GM12873 (cell line): ENCODE data around the gene SAMD4B.

Experiments
- TF ChIP-seq, protein P1 (sequence below): IDR thresholded peaks from 2 replicates; pipeline ENCODE4 v1.5.1; 2012; ENCODE audit warnings: low read depth, mild to moderate bottlenecking, moderate library complexity, low read length, control low read depth; ENCODE audit not compliant: insufficient read depth; ENCODE audit errors: missing control alignments

SAMD4B gene

DNA sequence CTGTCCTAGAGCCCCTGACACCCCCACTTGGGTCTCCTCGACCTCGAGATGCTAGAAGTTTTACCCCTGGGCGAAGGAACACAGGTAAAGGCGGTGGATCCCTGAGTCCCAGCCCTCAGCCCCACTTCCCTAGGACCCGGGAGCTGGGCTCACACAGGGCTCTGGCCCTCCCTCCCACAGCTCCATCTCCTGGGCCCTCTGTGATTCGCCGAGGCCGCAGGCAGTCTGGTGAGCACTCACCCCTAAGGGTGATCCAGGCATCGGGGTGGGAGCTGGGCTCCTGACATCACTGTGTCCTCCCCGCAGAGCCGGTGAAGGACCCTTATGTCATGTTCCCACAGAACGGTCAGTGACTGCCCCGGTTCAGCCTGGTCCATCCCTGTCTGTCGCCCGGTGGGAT lies 78.5 kb downstream of the SAMD4B start:
- TF ChIP-seq, protein P1, sequence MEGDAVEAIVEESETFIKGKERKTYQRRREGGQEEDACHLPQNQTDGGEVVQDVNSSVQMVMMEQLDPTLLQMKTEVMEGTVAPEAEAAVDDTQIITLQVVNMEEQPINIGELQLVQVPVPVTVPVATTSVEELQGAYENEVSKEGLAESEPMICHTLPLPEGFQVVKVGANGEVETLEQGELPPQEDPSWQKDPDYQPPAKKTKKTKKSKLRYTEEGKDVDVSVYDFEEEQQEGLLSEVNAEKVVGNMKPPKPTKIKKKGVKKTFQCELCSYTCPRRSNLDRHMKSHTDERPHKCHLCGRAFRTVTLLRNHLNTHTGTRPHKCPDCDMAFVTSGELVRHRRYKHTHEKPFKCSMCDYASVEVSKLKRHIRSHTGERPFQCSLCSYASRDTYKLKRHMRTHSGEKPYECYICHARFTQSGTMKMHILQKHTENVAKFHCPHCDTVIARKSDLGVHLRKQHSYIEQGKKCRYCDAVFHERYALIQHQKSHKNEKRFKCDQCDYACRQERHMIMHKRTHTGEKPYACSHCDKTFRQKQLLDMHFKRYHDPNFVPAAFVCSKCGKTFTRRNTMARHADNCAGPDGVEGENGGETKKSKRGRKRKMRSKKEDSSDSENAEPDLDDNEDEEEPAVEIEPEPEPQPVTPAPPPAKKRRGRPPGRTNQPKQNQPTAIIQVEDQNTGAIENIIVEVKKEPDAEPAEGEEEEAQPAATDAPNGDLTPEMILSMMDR, result no peak

DNA sequence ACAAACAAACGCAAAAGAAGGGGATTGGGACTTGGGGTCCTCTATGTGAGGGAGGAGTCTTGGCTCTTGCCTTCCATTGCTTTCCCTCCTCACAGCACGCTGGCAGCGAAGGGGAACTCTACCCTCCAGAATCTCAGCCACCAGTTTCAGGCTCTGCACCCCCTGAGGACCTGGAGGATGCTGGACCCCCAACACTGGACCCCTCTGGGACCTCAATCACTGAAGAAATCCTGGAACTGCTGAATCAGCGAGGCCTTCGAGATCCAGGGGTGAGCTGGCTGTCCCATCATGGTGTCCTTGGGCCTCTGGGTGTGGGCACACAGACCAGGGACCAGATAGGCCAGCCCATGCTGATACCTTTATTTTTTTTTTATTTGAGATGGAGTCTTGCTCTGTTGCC lies 79.8 kb downstream of the SAMD4B start:
- TF ChIP-seq, protein P1, result no peak

DNA sequence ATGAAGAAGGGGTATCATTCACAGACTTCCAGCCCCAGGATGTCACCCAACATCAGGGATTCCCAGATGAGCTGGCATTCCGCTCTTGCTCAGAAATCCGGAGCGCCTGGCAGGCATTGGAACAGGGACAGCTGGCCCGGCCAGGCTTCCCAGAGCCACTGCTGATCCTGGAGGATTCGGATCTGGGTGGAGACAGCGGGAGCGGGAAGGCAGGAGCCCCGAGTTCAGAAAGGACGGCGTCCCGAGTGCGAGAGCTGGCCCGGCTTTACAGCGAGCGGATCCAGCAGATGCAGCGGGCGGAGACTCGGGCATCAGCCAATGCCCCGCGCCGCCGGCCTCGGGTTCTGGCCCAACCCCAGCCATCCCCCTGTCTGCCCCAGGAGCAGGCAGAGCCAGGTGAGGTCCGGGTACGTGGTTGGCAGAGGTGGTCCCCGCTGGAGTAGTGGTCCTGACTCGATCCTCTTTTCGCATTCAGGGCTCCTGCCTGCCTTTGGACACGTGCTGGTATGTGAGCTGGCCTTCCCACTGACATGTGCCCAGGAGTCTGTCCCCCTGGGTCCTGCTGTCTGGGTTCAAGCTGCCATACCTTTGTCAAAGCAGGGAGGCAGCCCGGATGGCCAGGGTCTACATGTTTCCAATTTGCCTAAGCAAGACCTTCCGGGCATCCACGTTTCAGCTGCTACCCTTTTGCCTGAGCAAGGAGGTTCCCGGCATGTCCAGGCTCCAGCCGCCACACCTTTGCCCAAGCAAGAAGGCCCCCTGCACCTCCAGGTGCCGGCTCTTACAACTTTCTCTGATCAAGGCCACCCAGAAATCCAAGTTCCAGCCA lies 81.3 kb downstream of the SAMD4B start:
- TF ChIP-seq, protein P1, result no peak

DNA sequence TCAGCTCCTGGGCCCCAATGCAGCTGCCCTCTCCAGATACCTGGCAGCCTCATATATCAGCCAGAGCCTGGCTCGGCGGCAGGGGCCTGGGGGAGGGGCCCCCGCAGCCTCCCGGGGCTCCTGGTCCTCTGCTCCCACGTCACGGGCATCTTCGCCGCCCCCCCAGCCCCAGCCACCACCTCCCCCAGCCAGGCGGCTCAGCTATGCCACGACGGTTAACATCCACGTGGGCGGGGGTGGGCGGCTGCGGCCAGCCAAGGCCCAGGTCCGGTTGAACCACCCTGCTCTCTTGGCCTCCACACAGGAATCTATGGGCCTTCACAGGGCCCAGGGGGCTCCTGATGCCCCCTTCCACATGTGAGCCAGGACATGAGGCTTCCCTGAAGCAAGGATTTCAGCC lies 82.7 kb downstream of the SAMD4B start:
- TF ChIP-seq, protein P1, result no peak

DNA sequence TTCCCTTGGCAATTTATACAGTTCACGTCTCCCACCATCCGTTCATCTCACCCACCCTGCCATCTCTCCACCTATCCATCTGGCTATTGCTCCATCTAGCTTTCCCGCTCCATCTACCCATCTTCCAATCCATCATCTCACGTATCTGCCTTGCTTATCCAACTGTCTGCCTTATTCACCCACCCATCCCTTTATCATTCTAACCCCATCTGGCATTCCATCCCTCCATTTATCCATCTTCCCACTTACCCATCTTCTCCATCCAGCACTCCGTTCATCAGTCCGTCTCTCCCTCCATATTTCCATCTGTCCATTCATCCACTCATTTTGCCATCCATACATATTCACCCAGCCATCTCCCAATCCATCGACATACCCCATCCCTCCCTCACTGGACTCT lies 83.5 kb downstream of the SAMD4B start:
- TF ChIP-seq, protein P1, result no peak

DNA sequence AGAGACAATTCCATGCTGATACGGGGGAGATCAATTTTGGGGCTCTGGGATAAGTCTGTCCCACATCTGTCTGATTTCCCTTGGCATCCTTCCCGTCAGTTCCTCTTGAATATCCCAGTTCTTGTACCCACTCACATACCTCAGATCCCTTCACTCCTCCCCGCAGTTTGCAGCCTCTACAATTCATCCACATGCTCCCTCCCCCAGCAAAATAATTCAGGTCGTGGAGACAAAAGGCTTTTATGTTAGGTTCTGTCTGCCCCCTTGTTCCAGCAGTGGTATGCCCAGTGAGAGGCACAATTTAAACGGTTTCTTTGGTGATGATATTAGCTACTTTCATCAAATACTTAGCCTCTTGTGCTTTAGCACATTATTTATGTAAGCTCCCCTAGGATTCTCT lies 83.9 kb downstream of the SAMD4B start:
- TF ChIP-seq, protein P1, result no peak

DNA sequence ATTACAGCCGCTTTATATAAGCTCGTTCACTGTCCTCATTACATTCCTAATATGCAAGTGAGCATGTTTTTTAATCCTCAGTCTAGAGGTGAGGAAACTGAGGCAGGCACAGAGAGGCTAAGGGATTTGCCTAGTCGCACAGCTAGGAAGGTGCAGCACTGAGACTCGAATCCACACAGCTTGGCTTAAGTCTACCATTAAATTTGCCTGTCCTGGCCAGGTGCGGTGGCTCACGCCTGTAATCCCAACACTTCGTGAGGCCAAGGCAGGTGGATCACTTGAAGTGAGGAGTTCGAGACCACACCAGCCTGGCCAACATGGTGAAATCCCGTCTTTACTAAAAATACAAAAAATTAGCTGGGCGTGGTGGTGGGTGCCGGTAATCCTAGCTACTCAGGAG lies 85.5 kb downstream of the SAMD4B start:
- TF ChIP-seq, protein P1, result no peak
